DND-41 (cell line): ENCODE data around the gene CSNK1E.
"Not testable (repeated sequence)": the region's sequence is repeated elsewhere in the genome, so short reads cannot be mapped to it uniquely, and the experiment has no call there.

Experiments
- CTCF ChIP-seq: IDR thresholded peaks from 2 replicates; pipeline ENCODE4 v1.5.1; 2012; ENCODE audit warnings: borderline replicate concordance, low read length, moderate library complexity, mild to moderate bottlenecking; ENCODE audit not compliant: poor library complexity, severe bottlenecking; ENCODE audit errors: extremely low read depth
- EZH2 ChIP-seq: IDR thresholded peaks from 3 replicates; pipeline ENCODE4 v1.6.1; 2012; ENCODE audit warnings: borderline replicate concordance, low read depth, mild to moderate bottlenecking, moderate library complexity, low read length, inconsistent platforms; ENCODE audit not compliant: severe bottlenecking

GRCh38 chr22:38339893-38340292 is 22.7 kb upstream of the CSNK1E start:
- not testable (repeated sequence) for TF ChIP-seq CTCF, EZH2
